ENCODE measurements around the gene PHLPP2. TPM values are rescaled to one million over a fixed set of nuclear protein-coding genes. Genes with fewer than 3 reads are reported as not detected.

The PHLPP2 gene
- total RNA-seq, 1 donor, result 12.7 TPM

- Histone ChIP-seq H3K27me3 (ENCODE audit: insufficient read depth, low read length) (no peaks in the 10 kb centered on the region), H2AFZ (ENCODE audit: low read length) (no peak overlapping the region), H4K20me1 (ENCODE audit: insufficient read depth, low read length) (no peaks in the 10 kb centered on the region), H3K9me3 (ENCODE audit: low read depth, low read length) (no peaks in the 10 kb centered on the region), H3K4me2 (ENCODE audit: insufficient read depth, low read length) (no peak overlapping the region), H3K36me3 (ENCODE audit: insufficient read depth, low read length) (peaks cover 53% of the 10 kb centered on the region), H3K4me3 (ENCODE audit: insufficient read depth, low read length) (no peak overlapping the region), H3K79me2 (ENCODE audit: insufficient read depth, low read length) (no peaks in the 10 kb centered on the region), H3K27ac (ENCODE audit: low read depth, low read length) (no peak overlapping the region), H3K4me1 (ENCODE audit: insufficient read depth, low read length) (peaks cover 3% of the 10 kb centered on the region)
- TF ChIP-seq, protein P1, sequence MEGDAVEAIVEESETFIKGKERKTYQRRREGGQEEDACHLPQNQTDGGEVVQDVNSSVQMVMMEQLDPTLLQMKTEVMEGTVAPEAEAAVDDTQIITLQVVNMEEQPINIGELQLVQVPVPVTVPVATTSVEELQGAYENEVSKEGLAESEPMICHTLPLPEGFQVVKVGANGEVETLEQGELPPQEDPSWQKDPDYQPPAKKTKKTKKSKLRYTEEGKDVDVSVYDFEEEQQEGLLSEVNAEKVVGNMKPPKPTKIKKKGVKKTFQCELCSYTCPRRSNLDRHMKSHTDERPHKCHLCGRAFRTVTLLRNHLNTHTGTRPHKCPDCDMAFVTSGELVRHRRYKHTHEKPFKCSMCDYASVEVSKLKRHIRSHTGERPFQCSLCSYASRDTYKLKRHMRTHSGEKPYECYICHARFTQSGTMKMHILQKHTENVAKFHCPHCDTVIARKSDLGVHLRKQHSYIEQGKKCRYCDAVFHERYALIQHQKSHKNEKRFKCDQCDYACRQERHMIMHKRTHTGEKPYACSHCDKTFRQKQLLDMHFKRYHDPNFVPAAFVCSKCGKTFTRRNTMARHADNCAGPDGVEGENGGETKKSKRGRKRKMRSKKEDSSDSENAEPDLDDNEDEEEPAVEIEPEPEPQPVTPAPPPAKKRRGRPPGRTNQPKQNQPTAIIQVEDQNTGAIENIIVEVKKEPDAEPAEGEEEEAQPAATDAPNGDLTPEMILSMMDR (IDR thresholded peaks at IDR 0.05; ENCODE audit: extremely low read depth, low read depth, low read length), result no peak
- DNase-seq (ENCODE audit: insufficient read length, low spot score, missing footprints), result no peak
Measured at GRCh38 chr16:71675380-71675779, 49.1 kb downstream of the PHLPP2 start.

GRCh38 chr16:71674229-71674628 lies 50.3 kb downstream of the PHLPP2 start:
- peaks cover 60% of the 10 kb centered on the region for H3K36me3 ChIP-seq (ENCODE audit: insufficient read depth, low read length)
- no peak for DNase-seq (ENCODE audit: insufficient read length, low spot score, missing footprints)
- TF ChIP-seq, protein P1 (IDR thresholded peaks at IDR 0.05; ENCODE audit: extremely low read depth, low read depth, low read length), result no peak

DNA sequence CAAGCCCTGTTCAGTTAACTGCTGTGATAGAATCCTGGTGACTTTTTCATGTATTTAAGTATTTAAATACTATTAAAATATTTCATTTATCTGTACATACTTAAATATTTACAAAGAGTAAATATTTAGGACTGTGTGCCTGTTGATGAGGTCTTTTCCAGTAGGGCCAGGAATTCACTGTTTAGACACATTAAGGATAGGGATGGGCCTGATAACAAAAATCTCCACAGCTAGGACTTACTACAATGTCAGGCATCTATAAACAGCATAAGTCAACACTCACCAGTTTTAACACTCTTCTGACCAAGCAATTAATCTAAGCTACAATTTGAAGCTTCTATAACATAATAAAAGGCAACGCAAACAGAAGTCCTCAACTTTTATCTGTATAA lies 50.9 kb downstream of the PHLPP2 start:
- no peak for DNase-seq (ENCODE audit: insufficient read length, low spot score, missing footprints)
- Histone ChIP-seq H2AFZ (ENCODE audit: low read length) (no peak overlapping the region), H3K9me3 (ENCODE audit: low read depth, low read length) (no peaks in the 10 kb centered on the region), H3K36me3 (ENCODE audit: insufficient read depth, low read length) (peaks cover 61% of the 10 kb centered on the region), H3K79me2 (ENCODE audit: insufficient read depth, low read length) (no peaks in the 10 kb centered on the region), H3K4me3 (ENCODE audit: insufficient read depth, low read length) (no peak overlapping the region), H3K4me2 (ENCODE audit: insufficient read depth, low read length) (no peak overlapping the region), H3K27me3 (ENCODE audit: insufficient read depth, low read length) (no peaks in the 10 kb centered on the region), H3K4me1 (ENCODE audit: insufficient read depth, low read length) (peaks cover 3% of the 10 kb centered on the region), H4K20me1 (ENCODE audit: insufficient read depth, low read length) (no peaks in the 10 kb centered on the region), H3K27ac (ENCODE audit: low read depth, low read length) (no peak overlapping the region)
- TF ChIP-seq, protein P1 (IDR thresholded peaks at IDR 0.05; ENCODE audit: extremely low read depth, low read depth, low read length), result no peak

More at GRCh38 chr16:71674229-71674628, 50.3 kb downstream of the PHLPP2 start:
- Histone ChIP-seq H3K79me2 (ENCODE audit: insufficient read depth, low read length) (no peaks in the 10 kb centered on the region), H3K4me2 (ENCODE audit: insufficient read depth, low read length) (no peak overlapping the region), H3K4me3 (ENCODE audit: insufficient read depth, low read length) (no peak overlapping the region), H2AFZ (ENCODE audit: low read length) (no peak overlapping the region), H3K27ac (ENCODE audit: low read depth, low read length) (no peak overlapping the region), H4K20me1 (ENCODE audit: insufficient read depth, low read length) (no peaks in the 10 kb centered on the region), H3K9me3 (ENCODE audit: low read depth, low read length) (no peaks in the 10 kb centered on the region), H3K27me3 (ENCODE audit: insufficient read depth, low read length) (no peaks in the 10 kb centered on the region), H3K4me1 (ENCODE audit: insufficient read depth, low read length) (peaks cover 3% of the 10 kb centered on the region)

GRCh38 chr16:71672803-71673581 lies 51.5 kb downstream of the PHLPP2 start:
- peaks cover 3% of the 10 kb centered on the region for H3K4me1 ChIP-seq (ENCODE audit: insufficient read depth, low read length)
- no peak for DNase-seq (ENCODE audit: insufficient read length, low spot score, missing footprints)
- H3K4me3 ChIP-seq (ENCODE audit: insufficient read depth, low read length), result no peak overlapping the region
- no peak overlapping the region for H3K4me2 ChIP-seq (ENCODE audit: insufficient read depth, low read length)
- H3K27ac ChIP-seq (ENCODE audit: low read depth, low read length), result no peak overlapping the region
- H3K9me3 ChIP-seq (ENCODE audit: low read depth, low read length), result no peaks in the 10 kb centered on the region
- peaks cover 57% of the 10 kb centered on the region for H3K36me3 ChIP-seq (ENCODE audit: insufficient read depth, low read length)
- H4K20me1 ChIP-seq (ENCODE audit: insufficient read depth, low read length), result no peaks in the 10 kb centered on the region
- TF ChIP-seq, protein P1 (IDR thresholded peaks at IDR 0.05; ENCODE audit: extremely low read depth, low read depth, low read length), result no peak
- H3K79me2 ChIP-seq (ENCODE audit: insufficient read depth, low read length), result no peaks in the 10 kb centered on the region
- no peaks in the 10 kb centered on the region for H3K27me3 ChIP-seq (ENCODE audit: insufficient read depth, low read length)
- H2AFZ ChIP-seq (ENCODE audit: low read length), result no peak overlapping the region

Data from osteoblast (primary cell).